Measurements from ENCODE around the gene DPM3. TPM values are rescaled to one million over a fixed set of nuclear protein-coding genes. Genes with fewer than 3 reads are reported as not detected.

DPM3 gene
- total and polyA plus RNA-seq, 3 donors from 2014 or later, result 69.9 to 104 (median 77.7) TPM

GRCh38 chr1:155117610-155118009 is 22.7 kb downstream of the DPM3 start:
- no peaks in the 10 kb centered on the region for H3K9me3 ChIP-seq
- DNase-seq, result no peak
- no peaks in the 10 kb centered on the region for H3K27me3 ChIP-seq
- H3K4me1 ChIP-seq, result no peaks in the 10 kb centered on the region
- WGBS, 2 donors, result 74 to 86% methylated on average over 4 of the region's 4 CpGs
- intact Hi-C loops (cut with DNase I; ENCODE audit: low total_unique reads), result no loop called here
- no peaks in the 10 kb centered on the region for H3K36me3 ChIP-seq (ENCODE audit: low read depth, missing control alignments)
- H3K4me3 ChIP-seq, result no peak overlapping the region
- TF ChIP-seq CTCF (IDR thresholded peaks at IDR 0.05), result no peak
- no peak for TF ChIP-seq POLR2A (IDR thresholded peaks at IDR 0.05)
- H3K27ac ChIP-seq, result no peak overlapping the region

- intact Hi-C loops (cut with DNase I; ENCODE audit: low total_unique reads), result no loop called here
- H3K4me1 ChIP-seq, result no peaks in the 10 kb centered on the region
- no peak overlapping the region for H3K27ac ChIP-seq
- WGBS, 2 donors, result 59 to 79% methylated on average over 5 of the region's 5 CpGs
- TF ChIP-seq POLR2A (IDR thresholded peaks at IDR 0.05) (no peak), CTCF (IDR thresholded peaks at IDR 0.05) (no peak)
- H3K9me3 ChIP-seq, result no peaks in the 10 kb centered on the region
- H3K4me3 ChIP-seq, result no peak overlapping the region
- no peaks in the 10 kb centered on the region for H3K36me3 ChIP-seq (ENCODE audit: low read depth, missing control alignments)
- no peaks in the 10 kb centered on the region for H3K27me3 ChIP-seq
- DNase-seq, result no peak
Observed at GRCh38 chr1:155116113-155116764, 24.1 kb downstream of the DPM3 start.

- TF ChIP-seq CTCF (IDR thresholded peaks at IDR 0.05) (no peak), POLR2A (IDR thresholded peaks at IDR 0.05) (no peak)
- H3K9me3 ChIP-seq, result no peaks in the 10 kb centered on the region
- H3K4me1 ChIP-seq, result no peaks in the 10 kb centered on the region
- no peak overlapping the region for H3K4me3 ChIP-seq
- no peaks in the 10 kb centered on the region for H3K27me3 ChIP-seq
- no peaks in the 10 kb centered on the region for H3K36me3 ChIP-seq (ENCODE audit: low read depth, missing control alignments)
- 70 to 93% methylated on average over 5 of the region's 5 CpGs for WGBS, 2 donors
- intact Hi-C loops (cut with DNase I; ENCODE audit: low total_unique reads), result no loop called here
- H3K27ac ChIP-seq, result no peak overlapping the region
- DNase-seq, result no peak
Observed at GRCh38 chr1:155113450-155113980, 26.8 kb downstream of the DPM3 start.

- intact Hi-C loops (cut with DNase I; ENCODE audit: low total_unique reads), result no loop called here
- no peaks in the 10 kb centered on the region for H3K9me3 ChIP-seq
- no peaks in the 10 kb centered on the region for H3K36me3 ChIP-seq (ENCODE audit: low read depth, missing control alignments)
- H3K4me3 ChIP-seq, result no peak overlapping the region
- WGBS, 2 donors, result 79 to 80% methylated on average over 8 of the region's 8 CpGs
- H3K27me3 ChIP-seq, result no peaks in the 10 kb centered on the region
- TF ChIP-seq CTCF (IDR thresholded peaks at IDR 0.05), result no peak
- no peak for TF ChIP-seq POLR2A (IDR thresholded peaks at IDR 0.05)
- no peak for DNase-seq
- no peaks in the 10 kb centered on the region for H3K4me1 ChIP-seq
- H3K27ac ChIP-seq, result no peak overlapping the region
Observed at GRCh38 chr1:155110826-155111225, 29.5 kb downstream of the DPM3 start.

- no peaks in the 10 kb centered on the region for H3K4me1 ChIP-seq
- H3K4me3 ChIP-seq, result no peak overlapping the region
- no peaks in the 10 kb centered on the region for H3K27me3 ChIP-seq
- DNase-seq, result no peak
- H3K9me3 ChIP-seq, result no peaks in the 10 kb centered on the region
- TF ChIP-seq POLR2A (IDR thresholded peaks at IDR 0.05) (no peak), CTCF (IDR thresholded peaks at IDR 0.05) (no peak)
- no peaks in the 10 kb centered on the region for H3K36me3 ChIP-seq (ENCODE audit: low read depth, missing control alignments)
- 83 to 85% methylated on average over 8 of the region's 8 CpGs for WGBS, 2 donors
- intact Hi-C loops (cut with DNase I; ENCODE audit: low total_unique reads), result no loop called here
- no peak overlapping the region for H3K27ac ChIP-seq
Observed at GRCh38 chr1:155110381-155110780, 29.9 kb downstream of the DPM3 start.

Measured in testis (tissue), 3 donors.